Lung (tissue), 12 donors: ENCODE measurements around the gene CHAMP1. TPM values are rescaled to one million over a fixed set of nuclear protein-coding genes. Genes with fewer than 3 reads are reported as not detected.

ENCODE experiments used
- ATAC-seq: fragments of 200-7000 bp; cut with Tn5 transposase; one replicate; pipeline ENCODE4 v1.9.1; 2020; ENCODE audit warnings: moderate number of reproducible peaks; ENCODE audit not compliant: insufficient read depth, low FRiP score
- DNase-seq, 3 donors: peaks; one replicate each; pipeline ENCODE4 v3.0.0-alpha.2; 2013 to 2017
- H3K27ac ChIP-seq, 2 donors: one replicate each; pipeline ENCODE4 v1.5.1; 2013; ENCODE audit warnings: mild to moderate bottlenecking in 2 of 2, moderate library complexity in 2 of 2, control low read depth in 1 of 2, inconsistent platforms in 1 of 2, low read depth in 1 of 2, low read length in 1 of 2
- H3K27me3 ChIP-seq, 3 donors: one replicate each; pipeline ENCODE4 v1.5.1; 2013; ENCODE audit warnings: low read length in 2 of 3; ENCODE audit not compliant: control insufficient read depth in 3 of 3, insufficient read depth in 3 of 3
- H3K36me3 ChIP-seq, 4 donors: one replicate each; pipeline ENCODE4 v1.5.1; 2013; ENCODE audit warnings: low read length in 4 of 4, mild to moderate bottlenecking in 1 of 4, moderate library complexity in 1 of 4; ENCODE audit not compliant: control insufficient read depth in 4 of 4, insufficient read depth in 4 of 4
- H3K4me1 ChIP-seq, 5 donors: one replicate each; pipeline ENCODE4 v1.5.1; 2013; ENCODE audit warnings: low read length in 5 of 5, mild to moderate bottlenecking in 2 of 5, moderate library complexity in 1 of 5; ENCODE audit not compliant: control insufficient read depth in 5 of 5, insufficient read depth in 5 of 5
- H3K4me3 ChIP-seq: one replicate; pipeline ENCODE4 v1.5.1; 2013; ENCODE audit warnings: mild to moderate bottlenecking, control low read depth, moderate library complexity
- H3K9ac ChIP-seq, 2 donors: one replicate each; pipeline ENCODE4 v1.5.1; 2013; ENCODE audit warnings: low read length in 2 of 2, control low read depth in 1 of 2; ENCODE audit not compliant: insufficient read depth in 1 of 2
- H3K9me3 ChIP-seq, 4 donors: one replicate each; pipeline ENCODE4 v1.5.1; 2013; ENCODE audit warnings: low read length in 3 of 4, mild to moderate bottlenecking in 1 of 4, moderate library complexity in 1 of 4; ENCODE audit not compliant: control insufficient read depth in 4 of 4, insufficient read depth in 3 of 4
- CTCF ChIP-seq: IDR thresholded peaks from 2 replicates; pipeline ENCODE4 v1.5.1; 2012; ENCODE audit warnings: mild to moderate bottlenecking; ENCODE audit errors: control extremely low read depth, extremely low read depth
- WGBS, 2 donors: extraction: QIAGEN DNeasy Blood & Tissue Kit; methylation state at CpG; one replicate each; pipeline ENCODE4 v1.1.7; 2013; 5-methylcytosine and 5-hydroxymethylcytosine counted together
- polyA plus RNA-seq, 2 donors: library from polyadenylated mRNA; stranded (reverse); fragments of 200-250 nt; gene quantifications; one replicate each; pipeline ENCODE4 v1.2.1, GENCODE V29; 2013
- total RNA-seq, 2 donors: library from RNA; depleted of rRNA in 1 of 2; stranded (reverse); fragments of >200 nt in 1 of 2; gene quantifications; one replicate each; pipeline ENCODE4 v1.2.1, GENCODE V29; 2014 to 2021
- donor health status: control.
- donor health status: control.
- donor health status: Bipolar disorder and iron deficiency.
- donor health status: healthy.
- donor health status: DM: yes; HTN: yes; CAD: no.

CHAMP1 gene
- total and polyA plus RNA-seq, 4 donors, result 7.0 to 17.7 (median 9.7) TPM

GRCh38 chr13:114318624-114319023, 4.3 kb downstream of the CHAMP1 start:
- 18 to 20% methylated on average over 1 of the region's 1 CpG for WGBS, 2 donors
- Histone ChIP-seq H3K9me3 (no peaks in the 10 kb centered on the region), H3K36me3 (peaks cover 4 to 19% (median 12%) of the 10 kb centered on the region in 4 donors), H3K27me3 (no peaks in the 10 kb centered on the region), H3K4me1 (peaks cover 5 to 32% (median 15%) of the 10 kb centered on the region in 5 donors), H3K9ac (no peak overlapping the region), H3K27ac (no peak overlapping the region), H3K4me3 (no peak overlapping the region)
- DNase-seq (no peak), ATAC-seq (no peak)
- TF ChIP-seq CTCF, result no peak

GRCh38 chr13:114319441-114319913, 5.2 kb downstream of the CHAMP1 start:
- H3K9ac ChIP-seq, result no peak overlapping the region
- TF ChIP-seq CTCF, result no peak
- no peaks in the 10 kb centered on the region for H3K27me3 ChIP-seq
- WGBS, 2 donors, result 65 to 76% methylated on average over 3 of the region's 3 CpGs
- peak overlapping the region in 1 of 2 donors; percentile 1 for H3K27ac ChIP-seq
- peaks cover 13 to 28% (median 20%) of the 10 kb centered on the region in 4 donors for H3K36me3 ChIP-seq
- DNase-seq, result no peak
- no peak overlapping the region for H3K4me3 ChIP-seq
- no peaks in the 10 kb centered on the region for H3K9me3 ChIP-seq
- H3K4me1 ChIP-seq, result peaks cover 5 to 32% (median 15%) of the 10 kb centered on the region in 5 donors
- ATAC-seq, result no peak

GRCh38 chr13:114320065-114320464, 5.8 kb downstream of the CHAMP1 start:
- no peak for DNase-seq
- no peak for ATAC-seq
- no peak for TF ChIP-seq CTCF
- Histone ChIP-seq H3K9me3 (no peaks in the 10 kb centered on the region), H3K9ac (no peak overlapping the region), H3K4me1 (peaks cover 5 to 30% (median 15%) of the 10 kb centered on the region in 5 donors), H3K4me3 (no peak overlapping the region), H3K27ac (peak overlapping the region in 1 of 2 donors; percentile 1), H3K27me3 (no peaks in the 10 kb centered on the region), H3K36me3 (peaks cover 19 to 34% (median 26%) of the 10 kb centered on the region in 4 donors)

- ATAC-seq, result no peak
- no peak overlapping the region for H3K9ac ChIP-seq
These were observed 7.0 kb downstream of the CHAMP1 start for GRCh38 chr13:114321256-114321655.

More at GRCh38 chr13:114321256-114321655, 7.0 kb downstream of the CHAMP1 start:
- 79 to 93% methylated on average over 3 of the region's 3 CpGs for WGBS, 2 donors
- Histone ChIP-seq H3K4me1 (peaks cover 0 to 22% (median 8%) of the 10 kb centered on the region in 5 donors), H3K9me3 (no peaks in the 10 kb centered on the region), H3K4me3 (no peak overlapping the region), H3K27me3 (no peaks in the 10 kb centered on the region), H3K36me3 (peaks cover 21 to 43% (median 33%) of the 10 kb centered on the region in 4 donors), H3K27ac (no peak overlapping the region)
- DNase-seq, result no peak
- no peak for TF ChIP-seq CTCF
